Measurements from ENCODE around the gene DISP1.
"Not testable (repeated sequence)": the region's sequence is repeated elsewhere in the genome, so short reads cannot be mapped to it uniquely, and the experiment has no call there.

DISP1 gene

GRCh38 chr1:222844411-222844779 lies 29.6 kb downstream of the DISP1 start:
- Histone ChIP-seq H3K27ac (no peak overlapping the region), H3K4me3 (no peak overlapping the region)

GRCh38 chr1:222845763-222846162 lies 30.9 kb downstream of the DISP1 start:
- Histone ChIP-seq H3K4me3 (no peak overlapping the region), H3K27ac (no peak overlapping the region)

- H3K27ac ChIP-seq, H3K4me3 ChIP-seq: not testable (repeated sequence)
Observed at GRCh38 chr1:222850550-222850949, 35.7 kb downstream of the DISP1 start.

GRCh38 chr1:222852326-222852725 lies 37.5 kb downstream of the DISP1 start:
- no peak overlapping the region for H3K4me3 ChIP-seq
- H3K27ac ChIP-seq, result no peak overlapping the region

- no peak overlapping the region for H3K27ac ChIP-seq
- no peak overlapping the region for H3K4me3 ChIP-seq
Observed at GRCh38 chr1:222861062-222861461, 46.2 kb downstream of the DISP1 start.
